RWPE2 (cell line): ENCODE results near the gene GPR171.

Source experiments
- ATAC-seq: fragments of 200-7000 bp; cut with Tn5 transposase; 3 replicates; pipeline ENCODE4 v1.9.1; 2021; ENCODE audit warnings: low read depth
- DNase-seq: peaks from one replicate; pipeline ENCODE4 v3.0.0-alpha.2; 2020; ENCODE audit warnings: low spot score
- H3K27ac ChIP-seq: fragments of 450-650 bp; 2 replicates; pipeline ENCODE4 v1.5.1; 2017; ENCODE audit warnings: mild to moderate bottlenecking; ENCODE audit not compliant: poor library complexity, severe bottlenecking
- H3K27me3 ChIP-seq: fragments of 250-450 bp; sonication (Bioruptor Pico); 2 replicates; pipeline ENCODE4 v1.5.1; 2021; ENCODE audit warnings: mild to moderate bottlenecking, moderate library complexity; ENCODE audit not compliant: insufficient read depth, poor library complexity, severe bottlenecking
- H3K36me3 ChIP-seq: fragments of 250-450 bp; sonication (Bioruptor Pico); 2 replicates; pipeline ENCODE4 v1.5.1; 2020; ENCODE audit warnings: low read depth, mild to moderate bottlenecking, moderate library complexity
- H3K4me1 ChIP-seq: fragments of 250-450 bp; sonication (Bioruptor Pico); 2 replicates; pipeline ENCODE4 v1.5.1; 2021; ENCODE audit warnings: mild to moderate bottlenecking, moderate library complexity; ENCODE audit not compliant: insufficient read depth, poor library complexity, severe bottlenecking
- H3K4me3 ChIP-seq: fragments of 250-450 bp; sonication (Bioruptor Pico); 2 replicates; pipeline ENCODE4 v1.5.1; 2021; ENCODE audit warnings: mild to moderate bottlenecking, moderate library complexity; ENCODE audit not compliant: severe bottlenecking
- H3K9me3 ChIP-seq: fragments of 250-450 bp; sonication (Bioruptor Pico); 2 replicates; pipeline ENCODE4 v1.5.1; 2021; ENCODE audit warnings: mild to moderate bottlenecking, moderate library complexity; ENCODE audit not compliant: severe bottlenecking
- TF ChIP-seq, protein P1 (sequence below): fragments of 450-650 bp; IDR thresholded peaks from one replicate; pipeline ENCODE4 v1.5.1; 2017; ENCODE audit warnings: mild to moderate bottlenecking, moderate library complexity; ENCODE audit not compliant: poor library complexity, severe bottlenecking

Gene GPR171

DNA sequence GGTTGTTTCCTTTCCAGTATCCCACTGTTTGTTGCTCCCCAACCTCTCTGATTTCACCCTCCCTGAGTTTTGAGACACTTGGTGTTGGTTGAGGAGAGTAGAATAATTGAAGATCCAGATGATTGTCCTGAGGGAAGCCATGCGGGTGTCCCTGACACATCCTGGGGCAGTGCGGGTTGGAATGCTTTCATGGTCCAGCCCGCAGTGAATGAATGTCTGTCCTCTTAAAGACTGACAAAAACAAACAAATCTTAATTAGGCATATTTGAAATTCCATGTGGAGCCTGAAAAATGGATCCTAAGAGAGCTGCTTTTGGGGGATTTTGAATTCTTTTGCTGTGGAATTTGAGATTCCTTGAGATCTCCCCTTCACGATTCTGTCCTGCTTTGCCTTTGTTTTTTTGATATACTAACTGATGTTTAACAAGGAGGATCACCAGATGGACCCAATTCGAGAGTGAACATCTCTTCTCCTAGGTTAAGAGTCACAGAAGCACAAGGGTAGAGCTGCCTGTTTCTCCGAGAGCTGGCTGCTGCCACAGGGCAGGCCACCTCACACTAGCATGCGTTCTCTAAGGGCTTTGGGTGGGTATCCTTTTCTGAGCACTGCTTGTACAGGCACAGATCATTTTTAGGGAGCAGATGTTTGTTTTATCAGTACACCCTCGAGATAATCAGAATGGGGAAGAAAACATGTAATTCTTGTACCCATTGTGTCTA lies 47.4 kb downstream of the GPR171 start:
- H3K27me3 ChIP-seq, result no peaks in the 10 kb centered on the region
- H3K4me3 ChIP-seq, result no peak overlapping the region
- DNase-seq, result no peak
- no peaks in the 10 kb centered on the region for H3K4me1 ChIP-seq
- H3K27ac ChIP-seq, result no peak overlapping the region
- TF ChIP-seq, protein P1, sequence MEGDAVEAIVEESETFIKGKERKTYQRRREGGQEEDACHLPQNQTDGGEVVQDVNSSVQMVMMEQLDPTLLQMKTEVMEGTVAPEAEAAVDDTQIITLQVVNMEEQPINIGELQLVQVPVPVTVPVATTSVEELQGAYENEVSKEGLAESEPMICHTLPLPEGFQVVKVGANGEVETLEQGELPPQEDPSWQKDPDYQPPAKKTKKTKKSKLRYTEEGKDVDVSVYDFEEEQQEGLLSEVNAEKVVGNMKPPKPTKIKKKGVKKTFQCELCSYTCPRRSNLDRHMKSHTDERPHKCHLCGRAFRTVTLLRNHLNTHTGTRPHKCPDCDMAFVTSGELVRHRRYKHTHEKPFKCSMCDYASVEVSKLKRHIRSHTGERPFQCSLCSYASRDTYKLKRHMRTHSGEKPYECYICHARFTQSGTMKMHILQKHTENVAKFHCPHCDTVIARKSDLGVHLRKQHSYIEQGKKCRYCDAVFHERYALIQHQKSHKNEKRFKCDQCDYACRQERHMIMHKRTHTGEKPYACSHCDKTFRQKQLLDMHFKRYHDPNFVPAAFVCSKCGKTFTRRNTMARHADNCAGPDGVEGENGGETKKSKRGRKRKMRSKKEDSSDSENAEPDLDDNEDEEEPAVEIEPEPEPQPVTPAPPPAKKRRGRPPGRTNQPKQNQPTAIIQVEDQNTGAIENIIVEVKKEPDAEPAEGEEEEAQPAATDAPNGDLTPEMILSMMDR, result no peak
- ATAC-seq, result no peak
- no peaks in the 10 kb centered on the region for H3K9me3 ChIP-seq
- H3K36me3 ChIP-seq, result no peaks in the 10 kb centered on the region

DNA sequence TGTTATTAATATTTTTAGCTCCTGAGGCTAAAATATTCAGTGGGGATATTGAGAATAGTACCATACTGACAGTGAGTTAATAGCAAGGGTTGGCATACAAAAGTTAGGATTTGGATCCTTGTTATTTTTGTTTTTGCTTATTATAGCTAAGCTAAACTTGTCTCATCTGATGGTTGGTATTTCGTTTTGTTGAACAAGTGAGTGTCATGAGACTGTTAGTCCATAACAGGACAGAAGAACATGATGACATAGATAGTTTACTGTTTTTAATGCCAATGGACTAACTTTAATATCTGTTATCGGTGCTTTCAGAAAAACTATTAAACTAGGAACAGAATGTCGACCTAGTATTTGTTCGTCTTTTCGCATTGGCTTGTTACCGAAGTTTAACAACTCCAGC lies 48.5 kb downstream of the GPR171 start:
- ATAC-seq, result no peak

GRCh38 chr3:151152455-151153079 lies 50.4 kb downstream of the GPR171 start:
- no peak overlapping the region for H3K27ac ChIP-seq

More for the DNA sequence above, 48.5 kb downstream of the GPR171 start:
- H3K27ac ChIP-seq, result no peak overlapping the region
- H3K27me3 ChIP-seq, result no peaks in the 10 kb centered on the region
- no peak for DNase-seq
- TF ChIP-seq, protein P1, result no peak
- no peaks in the 10 kb centered on the region for H3K9me3 ChIP-seq
- H3K36me3 ChIP-seq, result no peaks in the 10 kb centered on the region
- no peaks in the 10 kb centered on the region for H3K4me1 ChIP-seq
- H3K4me3 ChIP-seq, result no peak overlapping the region

More at GRCh38 chr3:151152455-151153079, 50.4 kb downstream of the GPR171 start:
- Histone ChIP-seq H3K9me3 (no peaks in the 10 kb centered on the region), H3K4me3 (no peak overlapping the region), H3K36me3 (no peaks in the 10 kb centered on the region), H3K27me3 (no peaks in the 10 kb centered on the region), H3K4me1 (no peaks in the 10 kb centered on the region)
- DNase-seq, result no peak
- TF ChIP-seq, protein P1, result no peak
- ATAC-seq, result no peak
